HG03520 (cell line): ENCODE measurements around the gene TNFAIP2.

Experiments
- ATAC-seq: cut with Tn5 transposase; IDR thresholded peaks from one replicate; pipeline ENCODE4 v1.9.1; 2021; ENCODE audit warnings: mild to moderate bottlenecking, moderate library complexity; ENCODE audit not compliant: unreplicated experiment

The TNFAIP2 gene

GRCh38 chr14:103122947-103123633, at the start of gene TNFAIP2:
TSS of gene TNFAIP2 (plus strand) at chr14:103123461. CDS start at chr14:103126458, 2,997 bp downstream.
- ATAC-seq, result no peak

DNA sequence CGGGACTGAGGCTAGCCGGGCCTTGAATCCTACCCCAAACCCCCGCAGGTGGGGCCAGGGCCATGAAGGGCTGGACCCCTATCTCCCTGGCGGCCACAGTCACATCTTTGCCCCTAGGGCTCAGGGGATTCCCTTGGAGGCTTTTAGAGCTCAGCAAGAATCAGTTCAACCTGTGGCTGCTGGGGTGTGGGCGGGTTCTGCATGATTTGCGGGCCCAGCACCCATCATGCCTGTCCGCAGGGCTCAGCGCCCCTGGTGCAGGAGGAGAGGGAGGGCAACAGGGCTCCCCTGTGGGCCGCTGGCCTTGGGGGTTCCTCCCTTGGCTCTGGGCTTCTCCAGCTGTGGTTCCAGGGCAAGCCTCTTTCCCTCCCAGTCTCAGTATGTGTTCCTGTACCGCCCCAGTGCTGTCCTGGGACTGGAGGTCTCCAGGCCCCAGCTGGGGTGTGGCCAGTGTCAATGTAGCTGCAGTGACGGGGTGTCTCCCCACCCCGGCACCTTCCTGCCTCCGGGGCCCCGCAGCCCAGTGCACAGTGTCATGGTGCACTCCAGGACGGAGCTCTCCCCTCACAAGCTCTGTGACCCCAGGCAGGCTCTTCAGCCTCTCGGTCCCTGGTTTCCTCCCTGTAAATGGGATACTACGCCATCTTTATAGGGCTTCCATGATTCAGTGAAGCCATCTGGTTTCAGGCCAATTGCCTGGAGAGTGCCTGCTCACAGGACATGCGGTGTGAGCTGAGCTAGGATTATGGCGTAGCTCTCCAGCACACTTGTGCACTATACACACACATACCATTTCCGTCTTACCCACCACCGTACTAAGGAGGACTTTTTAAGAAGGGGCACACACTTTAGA, 49.2 kb upstream of the TNFAIP2 start:
- no peak for ATAC-seq

GRCh38 chr14:103074729-103075367, 48.4 kb upstream of the TNFAIP2 start:
- ATAC-seq, result no peak

DNA sequence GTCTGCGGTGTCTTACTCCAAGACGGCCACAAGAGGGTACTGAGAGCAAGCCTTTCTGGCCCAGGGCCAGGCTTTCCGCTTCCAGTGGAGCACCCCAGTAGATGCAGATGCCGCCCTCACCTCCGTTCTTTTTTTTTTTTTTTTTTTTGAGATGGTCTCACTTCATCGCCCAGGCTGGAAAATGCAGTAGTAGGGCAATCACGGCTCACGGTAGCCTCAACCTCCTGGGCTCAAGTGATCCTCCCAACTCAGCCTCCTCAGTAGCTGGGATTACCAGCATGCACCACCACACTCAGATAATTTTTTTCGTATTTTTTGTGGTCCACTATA, 44.9 kb upstream of the TNFAIP2 start:
- ATAC-seq, result peak; percentile 52

DNA sequence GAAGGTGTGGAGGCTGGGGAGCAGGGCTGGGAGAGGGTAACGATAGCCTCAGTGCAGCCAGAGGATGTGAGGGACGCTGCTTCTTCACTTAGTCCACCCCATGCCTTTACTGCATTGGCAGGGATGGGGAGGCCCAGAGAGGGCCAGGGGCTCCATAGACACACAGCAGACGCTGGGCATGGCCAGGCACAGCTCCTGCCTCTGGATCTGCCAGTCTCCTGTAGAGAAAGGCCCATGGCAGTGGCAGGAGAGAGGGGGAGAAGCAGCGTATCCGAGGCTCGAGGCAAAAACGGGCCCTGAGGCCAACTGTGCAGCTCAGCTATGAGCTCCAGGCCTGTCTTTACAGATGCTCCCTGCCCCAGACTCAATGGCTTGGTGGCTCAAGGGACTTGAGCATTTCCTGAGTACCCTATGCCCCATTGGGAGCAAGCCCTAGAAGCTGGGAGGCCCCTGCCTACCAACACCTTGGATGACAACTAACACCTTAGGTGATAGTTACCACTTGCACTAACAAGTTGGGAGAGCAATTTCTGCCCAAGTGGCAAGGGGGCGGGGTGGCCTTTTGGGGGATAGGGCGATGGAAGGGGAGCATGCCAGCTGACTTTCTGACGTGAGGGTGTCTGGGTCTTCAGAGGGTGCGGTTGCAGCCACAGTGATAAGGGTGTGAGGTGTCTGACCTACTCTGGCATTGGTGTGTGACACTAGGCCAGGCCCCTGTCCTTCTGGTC, 44.2 kb upstream of the TNFAIP2 start:
- ATAC-seq, result no peak

- ATAC-seq, result no peak
These were observed 41.3 kb upstream of the TNFAIP2 start for GRCh38 chr14:103081951-103082350.

DNA sequence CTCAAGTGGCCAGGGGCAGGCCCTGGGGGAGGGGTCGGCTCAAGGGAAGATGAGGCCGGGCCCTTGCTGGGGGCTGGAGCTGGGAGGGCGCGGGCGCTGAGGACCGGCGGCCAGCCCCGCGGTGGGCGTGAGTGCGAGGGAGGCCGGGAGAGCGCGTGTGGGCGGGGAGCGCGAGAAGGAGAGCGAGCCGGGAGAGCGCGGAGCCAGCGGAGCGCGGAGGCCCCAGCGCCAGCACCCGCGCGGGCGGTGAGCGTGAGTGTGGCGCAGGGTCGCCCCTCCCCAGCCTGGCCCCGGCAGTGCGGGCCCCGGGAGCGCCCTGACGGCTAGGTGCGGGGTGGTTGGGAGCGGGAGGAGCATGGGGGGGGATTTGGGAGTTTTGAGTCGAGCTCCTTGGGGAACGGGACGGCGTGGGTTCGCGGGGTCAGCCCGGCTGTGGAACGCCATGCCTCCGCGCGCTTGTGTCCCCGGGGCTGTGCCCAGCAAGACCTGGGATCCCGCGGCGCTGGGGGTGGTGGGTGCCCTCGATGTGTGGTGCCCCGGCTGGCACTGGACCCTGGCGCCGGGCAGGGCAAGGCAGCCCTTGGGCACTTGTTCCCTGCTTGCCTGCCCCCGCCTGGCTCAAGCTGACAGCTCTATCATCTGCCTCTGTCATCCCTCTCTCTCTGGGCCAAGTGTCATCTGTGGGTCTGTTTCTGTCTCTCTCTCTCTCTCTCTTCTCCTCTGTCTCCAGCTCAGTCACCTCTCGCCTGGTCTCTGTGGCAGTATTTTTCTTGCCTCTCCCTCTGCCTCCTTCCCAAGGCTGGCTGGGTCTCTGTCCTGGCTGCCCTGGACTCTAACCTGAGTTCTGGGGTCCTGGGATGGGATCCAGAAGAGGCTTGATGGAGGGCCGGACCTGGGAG, 39.0 kb upstream of the TNFAIP2 start, which contains the start of gene LBHD2:
Gene LBHD2, plus strand, starts transcription at position 190 of the 899 bp plus-strand sequence. CDS start 1,803 bp downstream, outside the sequence.
- ATAC-seq, result no peak

- ATAC-seq, result no peak
These were observed 37.9 kb upstream of the TNFAIP2 start for GRCh38 chr14:103085106-103086091.

- ATAC-seq, result no peak
These were observed 36.4 kb upstream of the TNFAIP2 start for GRCh38 chr14:103086771-103087342.

GRCh38 chr14:103087343-103087835, 35.9 kb upstream of the TNFAIP2 start:
- ATAC-seq, result no peak

DNA sequence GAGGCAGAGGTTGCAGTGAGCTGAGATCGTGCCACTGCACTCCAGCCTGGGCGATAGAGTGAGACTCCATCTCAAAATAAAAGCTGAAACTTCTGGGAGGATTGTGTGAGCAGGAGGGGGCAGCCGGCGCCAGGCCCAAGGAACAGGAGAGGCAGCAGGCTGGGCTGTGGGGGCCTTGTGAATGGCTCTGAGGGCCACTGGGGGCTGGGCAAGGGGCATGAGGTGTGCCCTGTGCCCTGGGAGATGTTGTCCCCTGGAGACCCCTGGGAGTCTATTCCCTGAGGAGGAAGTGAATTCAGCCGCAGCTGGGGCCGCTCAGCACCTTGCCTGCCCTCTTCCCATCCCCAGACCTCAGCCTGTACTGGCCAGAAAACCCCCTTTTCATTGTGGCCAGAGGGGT, 34.3 kb upstream of the TNFAIP2 start:
- no peak for ATAC-seq

DNA sequence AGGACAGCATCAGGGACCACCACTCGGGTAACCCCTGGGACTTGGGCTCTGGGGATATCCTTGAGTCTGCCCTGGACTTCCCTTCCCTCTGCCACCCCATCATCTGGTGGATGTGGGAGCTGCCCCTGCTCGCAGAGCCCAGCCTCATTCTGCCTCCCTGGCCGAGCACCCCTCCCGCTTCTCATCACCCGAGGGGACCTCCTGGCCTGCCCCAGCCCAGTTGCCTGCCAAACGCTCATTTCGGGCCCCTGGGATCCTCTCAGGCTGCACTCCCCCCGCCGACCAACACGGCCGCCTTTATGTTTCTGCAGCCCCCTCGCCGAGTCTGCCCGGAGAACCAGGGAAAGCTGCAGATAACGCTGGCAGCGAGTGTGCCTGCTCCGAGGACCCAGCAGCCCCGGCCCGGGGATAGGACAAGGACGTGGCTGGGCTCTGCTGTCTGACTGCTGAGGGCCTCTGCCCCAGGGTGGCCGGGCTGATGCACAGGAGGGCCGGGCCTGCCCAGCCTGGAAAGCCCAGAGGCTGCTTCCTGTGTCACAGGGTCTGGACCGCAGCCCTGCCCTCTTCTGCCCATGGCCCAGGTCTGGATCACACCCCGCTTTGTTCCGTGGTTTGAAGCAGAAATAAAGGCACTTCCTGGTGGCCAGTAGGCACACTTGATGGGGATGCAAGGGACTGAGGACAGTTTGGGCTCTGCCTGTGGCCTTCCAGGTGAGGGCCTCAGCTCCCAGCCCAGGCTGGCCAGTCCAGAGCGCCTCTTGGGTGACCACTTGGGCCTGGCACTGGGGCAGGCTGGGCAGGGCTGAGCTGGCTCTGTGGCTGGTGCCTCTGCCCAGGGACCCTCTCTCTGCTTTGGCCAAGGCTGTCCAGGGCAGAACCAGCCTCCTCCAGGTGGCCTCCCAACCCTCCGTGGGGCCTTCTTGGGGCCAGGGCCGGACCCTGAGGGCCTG, 33.6 kb upstream of the TNFAIP2 start:
- ATAC-seq, result no peak

DNA sequence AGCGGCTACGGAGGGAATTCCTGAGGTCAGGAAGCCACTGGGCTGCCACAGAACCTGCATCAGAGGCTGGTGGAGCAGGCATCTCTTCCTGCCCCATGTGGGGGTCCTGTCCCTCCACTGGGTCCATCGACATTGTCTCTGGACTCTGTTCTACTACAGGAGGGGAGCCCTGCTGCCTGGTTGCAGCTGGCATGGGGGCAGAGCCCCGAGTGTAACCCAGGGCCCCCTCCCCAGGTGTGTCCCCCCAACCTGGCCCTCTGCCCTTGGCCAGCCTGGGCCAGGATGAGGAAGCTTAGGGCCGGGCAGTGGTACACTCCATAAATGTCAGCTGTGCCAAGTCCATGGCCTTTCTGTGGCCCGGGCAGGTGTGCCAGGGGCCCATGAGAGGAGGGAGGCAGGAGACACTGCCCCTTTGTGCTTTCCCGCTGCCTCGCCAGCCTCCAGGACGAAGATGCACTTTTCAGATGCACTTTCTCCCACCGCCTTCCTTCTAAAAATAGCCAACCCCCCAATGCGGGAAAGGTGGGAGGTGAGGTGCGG, 32.7 kb upstream of the TNFAIP2 start:
- no peak for ATAC-seq

DNA sequence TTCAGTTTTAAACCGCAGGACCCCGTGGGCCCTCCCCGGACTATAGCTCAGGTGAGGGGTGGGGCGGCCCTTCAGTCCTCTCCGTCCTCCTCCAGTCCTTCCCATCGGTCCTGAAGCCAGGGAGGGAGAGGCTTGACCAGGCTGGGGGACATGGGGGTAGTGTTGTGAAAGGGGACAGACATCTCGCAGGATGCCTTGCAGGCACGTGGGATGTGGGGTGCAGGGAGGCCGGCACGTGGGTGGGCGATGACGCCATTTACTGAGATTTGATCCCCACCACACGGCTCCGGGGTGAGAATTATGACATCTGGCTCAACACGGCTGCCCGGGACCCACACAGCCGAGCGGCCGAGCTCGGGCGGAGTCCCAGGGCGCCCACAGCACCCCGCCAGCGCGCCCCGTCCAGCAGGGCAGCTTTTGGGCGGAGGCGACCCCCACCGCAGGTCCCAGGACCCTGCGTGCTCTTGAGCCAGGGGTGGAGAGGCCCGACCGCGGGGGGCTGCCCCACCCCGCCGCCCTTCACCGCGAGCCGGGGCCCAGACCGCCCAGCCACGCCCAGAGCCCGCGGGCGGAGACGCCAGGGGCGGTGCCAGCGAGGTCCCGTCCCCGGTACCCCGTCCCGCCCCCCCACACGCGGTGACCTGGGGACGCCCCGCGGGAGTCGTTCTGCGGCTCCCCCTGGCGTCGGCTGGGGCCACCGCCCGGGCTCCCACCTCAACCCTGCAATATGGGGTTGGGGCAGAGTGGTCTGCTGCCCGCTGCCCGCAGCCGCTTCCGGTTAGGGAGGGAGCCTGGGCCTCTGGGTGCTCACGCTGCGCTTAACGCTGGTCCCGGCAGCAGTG, 32.0 kb upstream of the TNFAIP2 start:
- peak; percentile 57 for ATAC-seq

GRCh38 chr14:103091883-103092222, 31.4 kb upstream of the TNFAIP2 start:
- ATAC-seq, result no peak

GRCh38 chr14:103093856-103094405, 29.3 kb upstream of the TNFAIP2 start:
- ATAC-seq, result no peak
